HG02938 (cell line): ENCODE results near the gene TRAF3.

Experiments
- ATAC-seq: cut with Tn5 transposase; IDR thresholded peaks from one replicate; pipeline ENCODE4 v1.9.1; 2021; ENCODE audit warnings: mild to moderate bottlenecking, moderate library complexity; ENCODE audit not compliant: unreplicated experiment

TRAF3 gene

DNA sequence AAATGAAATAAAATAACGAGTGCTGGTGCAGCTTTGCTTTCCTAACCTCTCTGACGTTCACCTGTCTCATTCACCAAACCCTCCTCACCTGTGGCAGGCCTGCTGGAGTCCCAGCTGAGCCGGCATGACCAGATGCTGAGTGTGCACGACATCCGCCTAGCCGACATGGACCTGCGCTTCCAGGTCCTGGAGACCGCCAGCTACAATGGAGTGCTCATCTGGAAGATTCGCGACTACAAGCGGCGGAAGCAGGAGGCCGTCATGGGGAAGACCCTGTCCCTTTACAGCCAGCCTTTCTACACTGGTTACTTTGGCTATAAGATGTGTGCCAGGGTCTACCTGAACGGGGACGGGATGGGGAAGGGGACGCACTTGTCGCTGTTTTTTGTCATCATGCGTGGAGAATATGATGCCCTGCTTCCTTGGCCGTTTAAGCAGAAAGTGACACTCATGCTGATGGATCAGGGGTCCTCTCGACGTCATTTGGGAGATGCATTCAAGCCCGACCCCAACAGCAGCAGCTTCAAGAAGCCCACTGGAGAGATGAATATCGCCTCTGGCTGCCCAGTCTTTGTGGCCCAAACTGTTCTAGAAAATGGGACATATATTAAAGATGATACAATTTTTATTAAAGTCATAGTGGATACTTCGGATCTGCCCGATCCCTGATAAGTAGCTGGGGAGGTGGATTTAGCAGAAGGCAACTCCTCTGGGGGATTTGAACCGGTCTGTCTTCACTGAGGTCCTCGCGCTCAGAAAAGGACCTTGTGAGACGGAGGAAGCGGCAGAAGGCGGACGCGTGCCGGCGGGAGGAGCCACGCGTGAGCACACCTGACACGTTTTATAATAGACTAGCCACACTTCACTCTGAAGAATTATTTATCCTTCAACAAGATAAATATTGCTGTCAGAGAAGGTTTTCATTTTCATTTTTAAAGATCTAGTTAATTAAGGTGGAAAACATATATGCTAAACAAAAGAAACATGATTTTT, 128.2 kb downstream of the TRAF3 start:
- ATAC-seq = no peak

DNA sequence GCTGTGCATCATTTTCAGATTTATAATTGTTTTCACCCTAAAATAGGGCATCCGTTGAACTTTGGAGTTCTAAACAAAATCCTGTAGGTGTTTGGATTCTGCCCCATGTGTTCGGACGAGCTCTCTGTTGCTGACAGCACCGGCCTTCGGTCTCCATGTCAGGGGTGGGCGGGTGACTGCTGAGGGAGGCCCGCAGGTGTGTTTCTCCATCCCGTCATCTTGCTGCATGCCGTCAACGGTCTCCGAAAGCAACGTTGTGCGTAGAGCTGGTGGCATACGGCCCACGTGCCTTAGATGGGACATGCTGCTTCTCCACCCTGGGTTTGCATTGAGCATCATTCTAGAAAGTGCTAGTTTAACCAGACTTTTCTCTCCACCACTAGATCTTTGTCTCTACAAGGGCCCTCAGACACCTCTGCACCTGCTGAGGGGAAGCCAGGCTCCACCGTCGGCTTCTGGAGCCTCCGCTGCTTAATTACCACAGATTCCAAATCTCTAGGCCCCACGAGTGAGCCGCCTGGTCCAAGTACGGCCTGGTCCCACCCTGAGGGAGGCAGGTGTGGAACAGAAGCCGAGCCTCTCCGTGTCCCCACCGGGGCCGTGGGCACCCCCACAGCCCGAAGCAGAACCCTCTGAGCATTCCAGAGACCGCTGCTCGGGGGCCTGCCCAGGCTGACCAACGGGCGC, 129.5 kb downstream of the TRAF3 start:
- ATAC-seq = no peak

DNA sequence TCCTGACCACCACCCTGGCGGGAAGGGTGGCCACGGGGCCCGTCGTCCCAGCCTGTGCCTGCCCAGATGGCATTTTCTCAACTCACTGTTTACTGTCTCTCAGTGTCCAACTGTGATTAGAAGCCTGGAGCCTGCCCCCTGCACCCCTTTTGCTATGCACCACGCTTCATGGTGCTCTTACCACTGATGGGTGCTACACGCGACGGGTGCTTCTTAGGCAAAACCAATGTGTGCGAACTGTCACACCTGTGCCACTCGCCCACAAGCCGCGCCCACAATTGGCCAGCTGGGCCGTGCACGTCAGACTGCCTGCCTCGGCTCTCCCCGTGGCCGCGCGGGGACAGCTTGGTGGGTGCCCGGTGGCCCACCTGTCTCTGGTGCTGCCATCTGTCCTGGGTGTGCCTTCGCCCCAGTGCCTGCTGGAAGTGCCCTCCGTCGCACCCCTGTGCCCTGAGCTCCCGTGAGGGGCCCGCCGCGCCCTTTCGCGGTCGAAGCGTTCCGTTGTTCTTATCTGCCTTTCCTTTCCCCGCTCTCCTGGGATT, 130.1 kb downstream of the TRAF3 start:
- ATAC-seq = no peak

DNA sequence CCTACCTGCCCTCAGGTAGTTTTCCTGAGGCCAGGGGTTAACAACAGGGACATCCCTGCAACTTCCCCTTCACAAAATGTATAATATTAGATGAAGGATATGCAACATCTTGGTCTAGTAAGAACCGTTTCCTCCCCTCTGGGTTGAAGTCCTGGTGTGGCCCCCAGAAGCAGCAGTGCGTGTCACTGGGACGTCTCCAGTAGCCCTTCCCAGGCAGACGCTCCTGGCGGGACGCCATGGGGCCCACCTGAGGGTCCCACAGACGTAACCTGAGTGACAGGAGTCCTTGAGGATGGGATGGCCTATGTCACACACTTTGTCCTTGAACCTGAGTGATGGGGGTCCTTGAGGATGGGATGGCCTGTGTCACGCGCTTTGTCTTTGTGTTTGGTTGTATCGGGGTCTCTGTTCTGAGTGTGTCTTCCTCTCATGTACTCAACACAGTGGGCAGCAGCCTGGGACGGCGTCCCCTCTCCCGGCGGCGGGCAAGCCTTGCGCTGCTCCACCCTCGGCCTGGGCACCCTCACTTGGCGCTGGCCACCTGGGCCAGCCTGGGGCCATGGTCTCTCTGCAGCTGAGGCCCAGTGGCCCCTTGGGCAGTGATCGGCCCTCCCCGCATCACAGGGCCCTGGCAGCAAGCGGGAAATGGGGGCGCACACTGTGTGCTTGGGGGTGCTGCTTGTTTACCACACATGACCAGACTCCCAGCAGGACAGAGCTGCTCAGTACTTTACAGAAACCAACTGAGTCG, 130.9 kb downstream of the TRAF3 start:
- no peak for ATAC-seq

DNA sequence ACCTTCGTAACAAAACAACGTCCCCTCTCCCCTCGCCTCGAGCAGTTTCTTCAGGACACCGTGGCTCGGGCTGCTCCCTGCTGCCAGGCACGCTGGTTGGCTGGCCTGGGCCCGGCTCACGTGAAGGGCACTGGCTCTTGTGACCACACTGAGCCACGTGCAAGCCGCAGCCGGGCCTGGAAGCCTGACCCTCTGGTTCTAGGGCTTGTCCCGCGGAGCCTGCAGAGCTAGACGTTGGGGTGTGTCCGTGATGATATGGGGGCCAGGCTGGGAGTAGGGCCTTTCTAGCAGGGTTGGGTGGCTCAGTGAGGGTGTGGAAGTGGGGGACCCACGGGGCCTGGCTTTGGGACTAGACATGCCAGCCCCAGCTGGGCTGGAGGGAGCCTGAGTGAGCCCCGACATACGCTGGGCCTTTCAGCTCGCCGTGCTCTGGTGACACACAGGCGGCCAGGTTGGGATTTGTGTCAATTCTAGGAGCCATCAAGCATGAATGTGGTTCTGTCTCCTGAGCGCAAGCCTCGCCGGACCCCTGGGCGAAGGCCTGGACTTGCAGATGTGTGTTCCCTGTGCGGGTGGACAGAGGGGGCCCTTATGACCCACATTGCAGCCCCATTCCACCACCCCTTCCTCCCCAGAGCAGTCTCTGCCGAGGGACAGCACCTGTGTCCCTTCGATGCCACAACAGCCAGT, 131.7 kb downstream of the TRAF3 start:
- no peak for ATAC-seq

DNA sequence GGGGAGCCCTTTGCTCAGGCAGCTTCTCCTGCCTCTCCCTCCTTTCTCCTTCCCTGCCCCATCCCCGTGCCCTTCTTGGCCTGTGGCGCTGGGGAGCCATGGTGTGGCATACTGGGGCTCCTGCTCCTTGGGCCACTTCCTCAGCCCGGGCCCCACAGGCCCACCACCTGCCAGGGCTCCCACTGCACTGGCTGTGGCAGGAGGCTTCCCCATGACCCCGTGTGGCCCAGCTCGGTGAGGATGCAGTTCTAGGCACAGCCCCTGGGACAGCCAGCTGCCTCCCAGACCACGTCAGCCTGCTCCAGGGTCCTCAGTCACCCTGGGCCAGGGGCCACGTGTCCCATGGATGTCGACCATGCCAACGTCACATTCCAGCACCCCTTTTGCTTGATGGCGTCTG, 132.2 kb downstream of the TRAF3 start:
- no peak for ATAC-seq

DNA sequence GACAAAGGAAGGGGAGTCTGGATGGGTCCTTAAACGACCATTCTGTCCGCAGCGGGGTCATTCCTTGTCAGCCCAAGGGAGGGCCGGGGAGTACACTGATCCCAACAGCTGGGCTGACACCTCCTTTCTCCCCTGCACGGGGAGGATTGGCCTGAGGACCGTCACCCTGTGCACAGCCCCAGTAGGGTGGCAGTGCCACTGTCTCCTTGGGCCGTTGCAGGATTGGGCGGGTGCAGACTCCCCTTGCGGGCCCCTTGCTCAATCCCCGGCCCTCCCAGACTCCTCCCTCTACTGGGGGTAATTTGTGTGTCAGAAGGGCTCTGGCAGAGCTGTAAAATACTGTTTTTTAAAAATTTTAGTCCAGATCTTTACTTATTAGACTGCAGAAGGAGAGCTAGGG, 132.7 kb downstream of the TRAF3 start:
- no peak for ATAC-seq

DNA sequence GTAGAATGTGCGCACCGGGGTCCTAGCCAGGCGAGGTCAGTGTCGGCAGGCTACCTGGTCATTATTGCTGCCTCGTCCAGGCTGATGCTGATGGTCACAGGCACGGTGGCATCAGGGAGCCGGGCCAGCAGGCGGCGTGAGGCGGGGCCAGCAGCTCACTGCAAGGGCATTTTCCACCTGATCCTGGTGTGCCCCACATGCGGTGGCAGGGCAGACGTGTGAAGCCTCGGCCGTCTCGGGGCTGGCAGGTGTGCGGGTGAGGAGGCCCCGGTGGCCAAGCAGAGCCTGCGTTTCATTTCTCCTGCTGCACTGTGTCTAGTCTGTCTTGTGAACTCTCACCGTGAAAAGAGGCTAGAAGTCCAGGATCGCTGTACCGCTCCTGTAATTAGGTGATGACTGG, 133.2 kb downstream of the TRAF3 start:
- no peak for ATAC-seq

DNA sequence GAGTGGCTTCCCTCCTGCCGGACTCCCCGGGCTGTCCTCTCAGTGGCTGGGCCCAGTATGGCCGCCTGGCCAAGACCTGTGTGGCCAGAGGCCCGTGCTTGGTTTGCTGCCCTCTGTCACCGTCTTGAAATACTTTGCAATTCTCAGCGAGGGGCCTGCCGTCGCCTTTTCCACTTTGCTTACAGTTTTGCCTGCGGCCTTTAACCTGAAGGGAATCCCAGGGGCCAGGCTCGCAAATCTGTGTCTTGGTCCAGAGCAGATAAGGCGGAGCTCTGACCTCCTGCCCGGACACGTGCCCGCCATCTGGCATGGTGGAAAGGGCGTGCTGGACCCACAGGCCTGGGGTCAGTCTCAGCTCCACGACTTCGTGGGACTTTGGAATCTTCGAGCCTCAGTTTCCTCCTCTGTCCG, 134.3 kb downstream of the TRAF3 start:
- no peak for ATAC-seq

DNA sequence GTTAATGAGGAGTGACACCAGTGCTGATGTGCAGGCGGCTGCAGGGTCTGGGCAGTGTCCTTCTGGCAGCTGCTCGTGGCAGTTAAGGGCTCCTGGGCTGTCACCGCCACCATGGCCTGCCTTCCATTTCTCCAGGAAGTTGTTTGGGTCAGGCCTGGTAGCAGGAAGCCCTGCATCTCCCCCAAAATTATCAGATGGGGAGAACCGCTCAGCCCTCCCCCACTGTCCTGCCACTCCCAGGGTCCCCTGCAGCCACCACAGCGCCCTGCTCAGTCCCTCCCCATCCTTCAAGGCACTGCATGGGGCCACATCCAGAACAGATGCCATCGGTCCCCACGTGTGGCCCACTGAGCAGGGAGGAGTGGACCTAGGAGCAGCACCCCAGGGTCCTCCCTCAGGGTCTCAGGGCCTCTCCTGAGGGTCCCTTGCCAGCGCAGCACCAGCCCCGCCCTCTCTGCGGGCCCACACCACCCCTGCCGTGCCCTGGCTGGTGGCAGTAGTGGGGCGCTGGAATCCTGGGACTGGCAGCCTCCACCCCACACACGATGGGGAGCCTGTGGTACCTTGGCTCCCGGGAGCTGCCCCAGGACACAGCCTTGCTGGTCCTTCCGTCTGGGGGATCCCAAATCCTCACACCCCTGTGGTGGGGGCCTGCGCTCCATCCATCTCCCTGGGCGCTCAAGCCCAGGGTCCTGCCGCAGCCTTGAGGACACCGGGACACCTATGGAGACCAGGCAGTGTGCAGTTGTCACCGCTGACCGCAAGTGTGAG, 134.9 kb downstream of the TRAF3 start:
- no peak for ATAC-seq

DNA sequence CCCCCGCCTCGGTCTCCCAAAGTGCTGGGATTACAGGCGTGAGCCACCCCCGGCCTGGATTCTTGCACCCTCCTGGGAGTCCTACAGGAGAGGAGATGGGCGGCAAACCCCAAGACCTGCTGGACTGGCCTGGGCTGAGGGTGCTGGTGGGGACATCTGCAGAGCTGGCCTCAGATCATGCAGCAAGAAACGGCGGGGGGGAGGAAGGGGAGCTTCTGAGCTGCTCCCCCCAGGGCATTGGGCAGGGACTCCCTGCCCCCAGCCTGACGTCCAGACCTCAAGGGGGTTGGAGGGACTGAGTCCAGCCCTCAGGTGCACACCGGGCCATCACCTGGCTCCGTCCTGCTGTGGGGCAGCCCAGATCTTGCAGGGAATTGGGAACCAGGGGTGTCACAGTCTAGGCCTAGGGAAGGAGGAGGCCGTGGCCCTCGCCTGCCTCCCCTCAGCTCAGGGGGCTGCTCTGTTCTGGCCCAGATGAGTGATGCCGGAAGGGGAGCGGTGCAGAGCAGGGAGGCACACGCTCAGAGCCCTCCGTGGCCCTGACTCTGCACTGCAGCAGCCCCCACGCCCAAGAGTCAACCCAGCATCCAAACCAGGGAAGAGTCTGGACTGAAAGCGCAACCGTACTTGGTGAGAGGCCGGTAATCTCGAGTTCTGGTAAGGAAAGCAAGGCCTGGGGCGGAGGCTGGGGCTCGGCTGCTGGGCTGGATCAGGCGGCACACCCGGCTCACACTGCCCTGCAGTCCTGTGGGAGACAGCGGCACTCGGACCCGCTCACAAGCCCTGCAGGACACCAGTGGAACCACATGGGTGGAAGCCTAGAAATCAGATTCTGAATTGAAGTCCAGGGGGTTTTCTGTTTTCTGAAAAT, 136.3 kb downstream of the TRAF3 start:
- no peak for ATAC-seq

DNA sequence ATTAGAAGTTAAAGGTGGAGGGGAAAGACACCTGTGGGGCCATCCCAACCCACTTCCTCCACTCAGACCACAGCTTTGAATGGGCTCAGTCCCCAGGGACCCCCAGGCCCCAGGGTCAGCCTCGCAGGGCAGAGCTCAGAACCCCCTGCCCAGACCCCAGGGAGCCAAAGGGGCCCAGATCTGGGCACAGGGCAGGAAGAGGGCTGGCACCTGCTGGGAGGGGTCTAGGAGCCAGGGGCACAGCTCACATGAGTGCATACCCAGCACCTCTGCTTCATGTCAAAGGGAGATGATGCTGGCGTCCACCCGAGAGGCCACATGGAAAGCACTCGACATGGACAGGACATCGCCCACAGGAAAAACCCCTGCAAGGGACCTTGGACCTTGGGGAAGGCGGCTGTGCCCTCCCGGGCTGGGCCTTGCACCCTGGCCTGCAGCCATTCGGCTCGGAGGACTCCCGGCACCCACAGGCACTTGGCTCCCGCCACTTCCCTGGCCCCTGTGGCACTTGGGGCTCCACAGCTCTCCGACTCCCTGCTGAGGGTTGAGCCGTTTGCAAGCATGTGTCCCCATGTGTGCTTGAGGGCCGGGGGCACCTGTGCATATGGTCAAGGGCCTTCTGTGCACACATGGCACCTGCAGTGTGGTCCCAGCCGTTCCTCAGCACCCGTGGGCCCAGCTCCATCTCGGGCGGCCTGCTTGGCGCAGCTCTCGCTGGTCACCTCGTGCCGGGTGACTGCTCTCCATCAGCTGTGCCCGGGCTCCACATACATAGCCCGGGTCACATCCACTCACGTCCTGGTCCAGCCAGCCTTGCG, 137.4 kb downstream of the TRAF3 start:
- ATAC-seq = no peak

DNA sequence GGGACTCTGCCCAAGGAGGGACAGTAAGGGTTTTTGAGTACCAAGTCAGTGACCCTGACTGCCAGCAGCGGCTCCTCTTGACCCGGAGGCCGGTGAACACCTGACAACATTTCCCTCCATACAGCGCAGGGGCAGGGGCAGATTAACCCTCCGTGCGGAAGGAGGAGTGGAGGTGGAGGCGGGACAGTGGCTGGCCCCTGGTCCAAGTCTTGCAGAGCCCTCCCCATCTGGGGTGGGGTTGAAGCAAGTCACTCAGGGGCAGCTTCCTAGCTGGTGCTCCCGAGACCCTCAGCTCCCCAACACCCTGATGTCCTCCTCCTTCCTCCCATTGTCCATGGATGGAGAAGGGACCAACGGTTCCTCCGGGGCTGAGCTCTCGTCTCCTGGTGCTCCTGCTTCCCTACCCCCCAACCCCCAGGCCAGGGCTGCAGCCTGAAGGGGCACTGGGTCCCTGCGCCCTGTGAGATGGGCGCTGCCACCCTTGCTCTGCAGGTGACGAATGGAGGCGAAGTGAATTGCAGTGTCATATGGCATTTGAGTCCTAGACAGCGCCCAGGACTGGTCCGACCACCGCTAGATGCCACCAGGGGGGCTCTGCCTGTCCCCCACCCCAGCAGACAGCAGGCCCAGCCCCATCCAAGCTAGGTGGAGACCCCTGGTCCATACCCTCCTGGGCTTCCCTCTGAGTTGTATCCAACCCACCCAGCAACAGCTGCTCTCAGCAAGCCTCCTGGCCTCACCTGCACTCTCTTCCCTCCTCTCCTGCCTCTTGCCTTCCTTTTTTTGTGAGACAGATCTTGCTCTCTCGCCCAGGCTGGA, 138.3 kb downstream of the TRAF3 start:
- ATAC-seq = no peak

DNA sequence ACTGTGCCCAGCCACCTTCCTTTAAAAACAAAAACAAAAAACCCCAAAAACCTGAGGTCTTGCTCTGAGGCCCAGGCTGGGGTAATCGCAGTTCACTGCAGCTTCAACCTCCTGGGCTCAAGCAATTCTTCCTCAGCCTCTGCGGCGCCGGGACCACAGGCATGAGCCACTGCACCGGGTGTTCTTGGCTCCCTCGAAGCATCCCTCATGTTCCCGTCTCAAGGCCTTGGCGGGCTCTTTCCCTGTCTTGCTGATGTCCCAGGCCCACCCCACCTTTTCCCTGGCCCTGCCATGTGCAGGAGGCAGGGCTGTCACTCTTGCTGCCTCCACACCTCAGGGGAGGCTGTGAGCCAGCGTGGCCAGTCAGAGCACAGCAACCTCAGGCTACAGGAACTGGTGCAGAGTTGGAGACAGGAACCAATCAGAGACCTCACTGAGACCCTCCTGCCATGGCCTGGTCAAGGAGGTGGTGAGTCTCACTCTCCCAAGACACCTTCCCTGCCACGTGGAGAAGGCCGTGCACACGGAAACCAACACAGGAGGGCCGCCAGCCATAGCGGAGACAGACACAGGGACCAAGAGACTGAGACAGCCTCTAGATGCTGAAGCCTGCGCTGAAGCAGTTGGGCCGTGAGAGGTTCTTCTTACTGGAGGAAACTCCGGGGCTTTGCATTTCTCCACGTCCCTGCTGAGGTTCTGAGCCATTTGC, 139.3 kb downstream of the TRAF3 start:
- no peak for ATAC-seq

DNA sequence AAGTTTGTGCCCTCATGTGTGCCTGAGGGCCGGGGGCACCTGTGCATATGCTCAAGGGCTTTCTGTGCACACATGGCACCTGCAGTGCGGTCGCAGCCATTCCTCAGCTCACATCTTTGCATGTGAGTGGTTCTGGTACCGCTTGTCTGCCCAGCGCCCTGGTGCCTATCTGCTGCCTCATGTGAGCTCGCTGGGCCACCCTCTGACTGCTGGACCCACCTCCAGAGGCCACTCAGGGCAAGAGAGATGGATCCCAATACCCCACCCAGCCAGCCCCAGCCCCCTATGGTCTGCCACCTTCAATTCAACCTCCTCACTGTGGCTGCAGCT, 139.8 kb downstream of the TRAF3 start:
- ATAC-seq = no peak

DNA sequence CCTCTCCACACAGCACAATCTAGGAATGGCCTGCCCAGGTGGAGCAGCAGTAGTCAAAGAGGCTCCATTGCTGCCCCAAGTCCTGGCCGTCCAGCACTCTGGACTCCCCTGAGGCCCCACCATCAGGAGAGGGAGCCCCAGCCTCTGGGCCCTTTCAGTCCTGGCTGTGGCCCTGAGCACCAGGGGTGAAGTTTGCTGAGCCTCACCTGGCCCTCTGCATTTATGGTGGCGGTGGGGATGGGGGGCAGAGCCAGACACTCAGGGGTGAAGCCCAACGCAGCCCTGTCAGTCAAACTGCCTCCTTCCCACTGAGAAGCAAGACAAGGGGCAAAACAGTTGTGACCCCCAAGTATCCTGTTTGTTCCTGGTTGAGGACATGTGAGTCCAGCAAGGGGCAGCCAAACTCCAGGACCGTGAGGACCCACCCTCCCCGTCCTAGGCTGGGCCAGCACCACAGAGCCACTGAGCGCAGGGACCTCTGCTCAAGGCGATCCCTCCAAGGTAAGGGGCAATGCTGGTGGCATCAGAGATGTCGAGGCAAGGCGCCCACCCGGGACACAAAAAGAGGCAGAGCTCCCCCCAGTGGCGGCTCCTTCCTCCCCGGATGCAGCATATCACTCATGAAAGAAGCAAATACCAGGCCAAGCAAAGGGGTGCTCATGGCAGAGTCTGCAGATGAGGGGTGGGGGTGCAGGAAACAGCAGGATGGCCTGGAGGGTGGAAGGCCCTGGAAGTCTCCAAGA, 140.4 kb downstream of the TRAF3 start:
- no peak for ATAC-seq
